ENCODE results near the gene BMP6. TPM values are rescaled to one million over a fixed set of nuclear protein-coding genes. Genes with fewer than 3 reads are reported as not detected.

Gene BMP6
- total RNA-seq, 1 experiment from 2014 or later = 0.28 TPM

GRCh38 chr6:7802662-7803061 is 76.8 kb downstream of the BMP6 start:
- no CpG with 5 or more reads among the region's 3 CpGs for WGBS (ENCODE audit: extremely low coverage, insufficient read length, low lambda C conversion rate)
- H4K20me1 ChIP-seq (ENCODE audit: control insufficient read depth, insufficient read depth, insufficient read length) = no peaks in the 10 kb centered on the region
- H3K79me2 ChIP-seq (ENCODE audit: insufficient read depth, low read length) = no peaks in the 10 kb centered on the region
- H3K4me1 ChIP-seq (ENCODE audit: insufficient read depth, low read length) = no peaks in the 10 kb centered on the region; the same call in 1 of the 2 replicates
- H2AK5ac ChIP-seq (ENCODE audit: insufficient read length, low read length) = no peak overlapping the region
- no peak overlapping the region for H3K9ac ChIP-seq (ENCODE audit: extremely low read depth, insufficient read length, low read length)
- H3K79me1 ChIP-seq (ENCODE audit: insufficient read depth, low read depth, low read length, poor library complexity, severe bottlenecking) = no peaks in the 10 kb centered on the region
- Mint-ChIP-seq H3K4me1 (peaks cover 0 to 16% of the 10 kb centered on the region in 2 experiments; a peak in 2 of 4 replicates), H3K4me3 (no peak overlapping the region), H3K36me3 (ENCODE audit: insufficient read depth in 1 of 3, low read depth in 3 of 3) (no peaks in the 10 kb centered on the region; a peak in 1 of 7 replicates), H3K9me3 (no peaks in the 10 kb centered on the region), H3K27ac (no peak overlapping the region), H3K27me3 (ENCODE audit: low read depth) (no peaks in the 10 kb centered on the region)
- no peak overlapping the region for H4K5ac ChIP-seq (ENCODE audit: insufficient read length, low read depth, low read length)
- no peak overlapping the region for H3K27ac ChIP-seq (ENCODE audit: insufficient read length, low read depth, low read length)
- H2BK12ac ChIP-seq (ENCODE audit: insufficient read length, low read depth, low read length) = no peak overlapping the region
- H3K4ac ChIP-seq (ENCODE audit: low read depth, low read length) = no peak overlapping the region
- H3K9me3 ChIP-seq (ENCODE audit: control insufficient read depth, low read depth, low read length) = no peaks in the 10 kb centered on the region
- no peak overlapping the region for H2BK5ac ChIP-seq (ENCODE audit: insufficient read length, low read length)
- H3K4me2 ChIP-seq (ENCODE audit: insufficient read depth, insufficient read length, low read length) = no peak overlapping the region
- no peak overlapping the region for H3K56ac ChIP-seq (ENCODE audit: insufficient read length, low read depth, low read length)
- no peak overlapping the region for H4K8ac ChIP-seq (replicated peaks; ENCODE audit: insufficient read length, low read depth, low read length)
- DNase-seq = no peak
- H3T11ph ChIP-seq (ENCODE audit: low read length) = no peak overlapping the region
- TF ChIP-seq, protein P1, sequence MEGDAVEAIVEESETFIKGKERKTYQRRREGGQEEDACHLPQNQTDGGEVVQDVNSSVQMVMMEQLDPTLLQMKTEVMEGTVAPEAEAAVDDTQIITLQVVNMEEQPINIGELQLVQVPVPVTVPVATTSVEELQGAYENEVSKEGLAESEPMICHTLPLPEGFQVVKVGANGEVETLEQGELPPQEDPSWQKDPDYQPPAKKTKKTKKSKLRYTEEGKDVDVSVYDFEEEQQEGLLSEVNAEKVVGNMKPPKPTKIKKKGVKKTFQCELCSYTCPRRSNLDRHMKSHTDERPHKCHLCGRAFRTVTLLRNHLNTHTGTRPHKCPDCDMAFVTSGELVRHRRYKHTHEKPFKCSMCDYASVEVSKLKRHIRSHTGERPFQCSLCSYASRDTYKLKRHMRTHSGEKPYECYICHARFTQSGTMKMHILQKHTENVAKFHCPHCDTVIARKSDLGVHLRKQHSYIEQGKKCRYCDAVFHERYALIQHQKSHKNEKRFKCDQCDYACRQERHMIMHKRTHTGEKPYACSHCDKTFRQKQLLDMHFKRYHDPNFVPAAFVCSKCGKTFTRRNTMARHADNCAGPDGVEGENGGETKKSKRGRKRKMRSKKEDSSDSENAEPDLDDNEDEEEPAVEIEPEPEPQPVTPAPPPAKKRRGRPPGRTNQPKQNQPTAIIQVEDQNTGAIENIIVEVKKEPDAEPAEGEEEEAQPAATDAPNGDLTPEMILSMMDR (conservative IDR thresholded peaks at IDR 0.05) = no peak
- H3K23me2 ChIP-seq (ENCODE audit: insufficient read length, low read depth, low read length, poor library complexity, severe bottlenecking) = no peaks in the 10 kb centered on the region
- no peak overlapping the region for H3K18ac ChIP-seq (ENCODE audit: insufficient read length, low read depth, low read length)
- H2BK15ac ChIP-seq (ENCODE audit: low read depth, low read length) = no peak overlapping the region
- H4K91ac ChIP-seq (ENCODE audit: insufficient read length, low read depth, low read length) = no peak overlapping the region
- H2BK20ac ChIP-seq (ENCODE audit: low read depth, low read length, poor library complexity, severe bottlenecking) = no peak overlapping the region
- H3K27me3 ChIP-seq (ENCODE audit: insufficient read depth, low read length) = no peaks in the 10 kb centered on the region
- H2BK120ac ChIP-seq (ENCODE audit: low read depth, low read length, poor library complexity, severe bottlenecking) = no peak overlapping the region
- no peak overlapping the region for H3K14ac ChIP-seq (ENCODE audit: insufficient read depth, low read length)
- H3K23ac ChIP-seq (ENCODE audit: insufficient read length, low read depth, low read length) = no peak overlapping the region
- no peak overlapping the region for H2AFZ ChIP-seq (ENCODE audit: low read length)
